Loucy (cell line): ENCODE results near the gene KCNF1.

Experiments used
- H2AFZ ChIP-seq: fragments of 200-600 bp; sonication (generic); 2 replicates; pipeline ENCODE4 v1.6.0; 2016; ENCODE audit warnings: antibody characterized with exemption, mild to moderate bottlenecking, low read length, moderate library complexity
- H3F3A ChIP-seq: fragments of 200-600 bp; 2 replicates; pipeline ENCODE4 v1.6.0; 2016; ENCODE audit warnings: antibody characterized with exemption, low read depth, mild to moderate bottlenecking
- H3K27me3 ChIP-seq: fragments of 200-600 bp; sonication (generic); 2 replicates; pipeline ENCODE4 v1.6.1; 2014; ENCODE audit warnings: low read length, mild to moderate bottlenecking; ENCODE audit not compliant: insufficient read depth, poor library complexity, severe bottlenecking
- H3K36me3 ChIP-seq: fragments of 200-600 bp; sonication (generic); 2 replicates; pipeline ENCODE4 v1.6.1; 2016; ENCODE audit warnings: low read length; ENCODE audit not compliant: insufficient read depth
- H3K4me1 ChIP-seq: fragments of 200-600 bp; sonication (generic); 2 replicates; pipeline ENCODE4 v1.5.1; 2014; ENCODE audit warnings: low read length, mild to moderate bottlenecking; ENCODE audit not compliant: insufficient read depth, poor library complexity, severe bottlenecking
- H3K4me2 ChIP-seq: fragments of 200-600 bp; sonication (generic); 2 replicates; pipeline ENCODE4 v1.6.0; 2014; ENCODE audit warnings: antibody characterized with exemption, low read length, low read depth, mild to moderate bottlenecking; ENCODE audit not compliant: poor library complexity, severe bottlenecking
- H3K4me3 ChIP-seq: fragments of 200-600 bp; sonication (generic); 2 replicates; pipeline ENCODE4 v1.5.1; 2014; ENCODE audit warnings: low read length, mild to moderate bottlenecking, mixed read lengths; ENCODE audit not compliant: poor library complexity, severe bottlenecking
- H3K79me2 ChIP-seq: fragments of 200-600 bp; sonication (generic); 2 replicates; pipeline ENCODE4 v1.6.1; 2014; ENCODE audit warnings: low read length; ENCODE audit not compliant: insufficient read depth
- H3K9ac ChIP-seq: fragments of 200-600 bp; sonication (generic); 2 replicates; pipeline ENCODE4 v1.6.0; 2014; ENCODE audit warnings: mild to moderate bottlenecking, low read depth, low read length, moderate library complexity; ENCODE audit not compliant: poor library complexity, severe bottlenecking
- H3K9me2 ChIP-seq: fragments of 200-600 bp; sonication (generic); replicated peaks from 2 replicates; pipeline ENCODE4 v1.6.1; 2016; ENCODE audit warnings: low read depth, low read length, mixed read lengths
- H3K9me3 ChIP-seq: fragments of 200-600 bp; sonication (generic); 2 replicates; pipeline ENCODE4 v1.6.1; 2014; ENCODE audit warnings: mild to moderate bottlenecking, antibody characterized with exemption, low read length, low read depth; ENCODE audit not compliant: insufficient read depth
- H4K20me1 ChIP-seq: fragments of 200-600 bp; sonication (generic); 2 replicates; pipeline ENCODE4 v1.6.0; 2014; ENCODE audit warnings: antibody characterized with exemption, low read length, mild to moderate bottlenecking; ENCODE audit not compliant: insufficient read depth, poor library complexity, severe bottlenecking
- EZH2phosphoT487 ChIP-seq: fragments of 200-600 bp; IDR thresholded peaks from 2 replicates; pipeline ENCODE4 v1.6.1; 2018; ENCODE audit warnings: antibody characterized with exemption, mild to moderate bottlenecking, moderate library complexity, borderline replicate concordance
- TF ChIP-seq, protein P1 (sequence below): fragments of 200-600 bp; sonication (generic); conservative IDR thresholded peaks from 2 replicates; pipeline ENCODE4 v1.5.1; 2014; ENCODE audit warnings: mild to moderate bottlenecking, antibody characterized with exemption, low read length

KCNF1 gene

DNA sequence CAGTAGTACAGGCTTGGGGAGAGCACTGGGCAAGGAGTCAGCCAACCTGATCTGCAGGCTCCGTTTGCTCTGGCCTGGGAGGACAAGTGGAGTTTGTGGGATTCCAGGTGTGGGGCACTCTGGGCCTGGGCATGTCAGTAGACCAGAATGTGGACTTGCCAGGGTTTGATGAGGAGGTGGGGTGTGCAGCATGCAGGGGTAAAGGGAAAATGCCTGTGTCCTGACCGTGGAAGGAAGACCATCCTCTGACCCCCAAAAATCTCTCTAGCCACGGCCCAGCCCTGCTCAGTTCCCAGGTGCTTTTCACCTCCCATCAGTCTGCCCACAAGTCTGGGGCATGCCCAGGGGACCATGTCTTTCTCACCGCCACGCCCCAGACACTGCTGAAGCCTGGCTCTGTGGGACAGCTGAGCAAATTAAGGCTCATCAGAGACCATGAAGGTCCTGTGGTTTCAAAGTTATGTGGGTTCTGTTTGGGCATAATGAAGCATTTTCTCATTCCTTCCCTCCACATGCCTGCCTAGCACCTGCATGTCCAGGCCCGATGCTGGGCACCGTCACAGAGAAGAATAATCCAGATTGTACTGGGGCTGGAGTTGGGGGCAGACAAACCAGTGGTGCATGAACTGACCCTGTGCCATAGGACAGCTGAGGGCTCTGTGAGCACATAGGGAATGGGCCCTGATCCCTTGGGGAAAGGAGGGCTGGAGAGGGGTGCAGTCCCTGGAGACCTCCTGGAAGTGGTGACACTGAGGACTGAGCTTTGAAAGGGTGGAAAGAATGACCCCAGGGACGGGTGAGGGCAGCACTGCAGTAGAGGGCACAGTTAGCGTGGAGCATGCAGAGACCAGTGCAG, 6.5 kb upstream of the KCNF1 start:
- H3K36me3 ChIP-seq, result no peaks in the 10 kb centered on the region
- H3K9me3 ChIP-seq, result no peaks in the 10 kb centered on the region
- H4K20me1 ChIP-seq, result no peaks in the 10 kb centered on the region
- TF ChIP-seq, protein P1, sequence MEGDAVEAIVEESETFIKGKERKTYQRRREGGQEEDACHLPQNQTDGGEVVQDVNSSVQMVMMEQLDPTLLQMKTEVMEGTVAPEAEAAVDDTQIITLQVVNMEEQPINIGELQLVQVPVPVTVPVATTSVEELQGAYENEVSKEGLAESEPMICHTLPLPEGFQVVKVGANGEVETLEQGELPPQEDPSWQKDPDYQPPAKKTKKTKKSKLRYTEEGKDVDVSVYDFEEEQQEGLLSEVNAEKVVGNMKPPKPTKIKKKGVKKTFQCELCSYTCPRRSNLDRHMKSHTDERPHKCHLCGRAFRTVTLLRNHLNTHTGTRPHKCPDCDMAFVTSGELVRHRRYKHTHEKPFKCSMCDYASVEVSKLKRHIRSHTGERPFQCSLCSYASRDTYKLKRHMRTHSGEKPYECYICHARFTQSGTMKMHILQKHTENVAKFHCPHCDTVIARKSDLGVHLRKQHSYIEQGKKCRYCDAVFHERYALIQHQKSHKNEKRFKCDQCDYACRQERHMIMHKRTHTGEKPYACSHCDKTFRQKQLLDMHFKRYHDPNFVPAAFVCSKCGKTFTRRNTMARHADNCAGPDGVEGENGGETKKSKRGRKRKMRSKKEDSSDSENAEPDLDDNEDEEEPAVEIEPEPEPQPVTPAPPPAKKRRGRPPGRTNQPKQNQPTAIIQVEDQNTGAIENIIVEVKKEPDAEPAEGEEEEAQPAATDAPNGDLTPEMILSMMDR, result no peak
- no peak overlapping the region for H2AFZ ChIP-seq
- H3K9ac ChIP-seq, result no peak overlapping the region
- H3K79me2 ChIP-seq, result no peaks in the 10 kb centered on the region
- no peak overlapping the region for H3K4me3 ChIP-seq
- H3K4me1 ChIP-seq, result no peaks in the 10 kb centered on the region
- H3K27me3 ChIP-seq, result no peaks in the 10 kb centered on the region
- H3F3A ChIP-seq, result no peaks in the 10 kb centered on the region
- H3K9me2 ChIP-seq, result no peaks in the 10 kb centered on the region
- H3K4me2 ChIP-seq, result no peak overlapping the region

DNA sequence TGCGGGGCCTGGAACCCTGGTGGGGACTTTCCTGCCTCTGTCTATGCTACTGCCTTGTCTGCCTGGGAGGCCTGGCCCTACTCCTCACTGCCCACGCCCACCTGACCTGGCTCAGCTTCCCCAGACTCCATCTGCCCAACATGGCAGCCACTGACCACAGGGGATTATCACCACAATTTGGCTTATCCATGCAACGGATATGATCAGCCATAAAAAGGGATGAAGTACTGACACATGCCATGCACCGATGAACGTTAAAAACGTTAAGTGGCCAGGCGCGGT, 5.9 kb upstream of the KCNF1 start:
- H2AFZ ChIP-seq, result no peak overlapping the region
- H3K79me2 ChIP-seq, result no peaks in the 10 kb centered on the region
- H3K36me3 ChIP-seq, result no peaks in the 10 kb centered on the region
- H3K9me3 ChIP-seq, result no peaks in the 10 kb centered on the region
- H3K9ac ChIP-seq, result no peak overlapping the region
- TF ChIP-seq EZH2phosphoT487, result no peak
- H4K20me1 ChIP-seq, result no peaks in the 10 kb centered on the region
- H3K9me2 ChIP-seq, result no peaks in the 10 kb centered on the region
- no peaks in the 10 kb centered on the region for H3K27me3 ChIP-seq
- H3K4me2 ChIP-seq, result no peak overlapping the region
- H3K4me1 ChIP-seq, result no peaks in the 10 kb centered on the region
- H3K4me3 ChIP-seq, result no peak overlapping the region
- H3F3A ChIP-seq, result no peaks in the 10 kb centered on the region

DNA sequence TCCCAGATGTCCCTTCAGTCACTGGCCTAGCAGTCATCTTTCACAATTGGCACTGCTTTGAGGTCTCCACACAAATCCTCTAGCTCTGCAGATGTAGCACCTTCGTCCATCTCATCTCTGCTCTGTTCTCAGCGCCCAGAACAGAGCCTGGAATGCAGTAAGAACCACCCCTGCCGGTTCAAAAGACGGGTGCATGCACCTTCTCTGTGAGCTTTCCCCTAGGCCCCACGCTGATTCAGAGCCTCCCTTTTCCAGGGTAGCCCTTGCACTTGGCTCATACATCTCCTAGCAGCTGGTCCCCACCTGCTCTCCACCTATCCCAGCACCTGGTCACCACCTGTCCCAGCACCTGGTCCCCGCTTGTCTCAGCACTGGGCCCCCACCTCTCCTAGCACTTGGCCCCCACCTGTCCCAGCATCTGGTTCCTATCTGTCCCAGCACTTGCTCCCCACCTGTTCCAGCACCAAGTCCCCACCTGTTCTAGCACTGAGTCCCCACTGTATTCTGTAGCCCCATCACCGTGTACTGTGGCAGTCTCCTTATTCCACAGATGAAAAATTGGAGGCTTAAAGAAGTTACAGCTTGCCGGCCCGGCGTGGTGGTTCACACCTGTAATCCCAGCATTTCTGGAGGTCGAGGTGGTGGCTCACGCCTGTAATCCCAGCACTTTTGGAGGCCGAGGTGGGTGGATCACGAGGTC, 4.7 kb upstream of the KCNF1 start:
- H2AFZ ChIP-seq, result no peak overlapping the region
- no peaks in the 10 kb centered on the region for H3K36me3 ChIP-seq
- H3F3A ChIP-seq, result no peaks in the 10 kb centered on the region
- no peak overlapping the region for H3K4me3 ChIP-seq
- no peaks in the 10 kb centered on the region for H3K27me3 ChIP-seq
- no peak overlapping the region for H3K4me2 ChIP-seq
- H3K4me1 ChIP-seq, result no peaks in the 10 kb centered on the region
- H3K9ac ChIP-seq, result no peak overlapping the region
- H3K9me3 ChIP-seq, result no peaks in the 10 kb centered on the region
- TF ChIP-seq, protein P1, result no peak
- TF ChIP-seq EZH2phosphoT487, result no peak
- H4K20me1 ChIP-seq, result no peaks in the 10 kb centered on the region
- H3K79me2 ChIP-seq, result no peaks in the 10 kb centered on the region
- no peaks in the 10 kb centered on the region for H3K9me2 ChIP-seq
